GM12801 (cell line): ENCODE data around the gene ST8SIA1.

ENCODE experiments used
- TF ChIP-seq, protein P1 (sequence below): IDR thresholded peaks from one replicate; pipeline ENCODE4 v1.5.1; 2011; ENCODE audit warnings: control low read depth; ENCODE audit not compliant: insufficient read length; ENCODE audit errors: extremely low read depth

Gene ST8SIA1

DNA sequence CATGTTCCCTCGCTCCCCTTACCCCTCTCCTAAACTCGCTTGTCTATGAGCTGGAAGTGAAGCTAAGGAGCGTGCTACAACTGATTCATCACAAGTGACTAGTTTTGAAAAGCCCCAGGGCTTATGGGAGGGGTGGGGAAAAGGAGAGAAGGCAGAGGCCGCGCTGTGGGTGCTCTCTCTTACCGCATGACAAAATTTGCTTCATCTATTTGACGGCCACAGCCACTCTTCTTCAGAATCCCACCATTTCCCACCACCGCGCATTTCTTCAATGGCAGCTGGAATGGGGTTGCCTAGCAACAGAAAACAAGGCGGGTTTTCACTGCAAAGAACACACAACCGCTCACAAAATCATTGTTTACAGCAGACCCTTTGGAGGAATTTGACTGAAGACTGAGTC, 79.4 kb downstream of the ST8SIA1 start:
- TF ChIP-seq, protein P1, sequence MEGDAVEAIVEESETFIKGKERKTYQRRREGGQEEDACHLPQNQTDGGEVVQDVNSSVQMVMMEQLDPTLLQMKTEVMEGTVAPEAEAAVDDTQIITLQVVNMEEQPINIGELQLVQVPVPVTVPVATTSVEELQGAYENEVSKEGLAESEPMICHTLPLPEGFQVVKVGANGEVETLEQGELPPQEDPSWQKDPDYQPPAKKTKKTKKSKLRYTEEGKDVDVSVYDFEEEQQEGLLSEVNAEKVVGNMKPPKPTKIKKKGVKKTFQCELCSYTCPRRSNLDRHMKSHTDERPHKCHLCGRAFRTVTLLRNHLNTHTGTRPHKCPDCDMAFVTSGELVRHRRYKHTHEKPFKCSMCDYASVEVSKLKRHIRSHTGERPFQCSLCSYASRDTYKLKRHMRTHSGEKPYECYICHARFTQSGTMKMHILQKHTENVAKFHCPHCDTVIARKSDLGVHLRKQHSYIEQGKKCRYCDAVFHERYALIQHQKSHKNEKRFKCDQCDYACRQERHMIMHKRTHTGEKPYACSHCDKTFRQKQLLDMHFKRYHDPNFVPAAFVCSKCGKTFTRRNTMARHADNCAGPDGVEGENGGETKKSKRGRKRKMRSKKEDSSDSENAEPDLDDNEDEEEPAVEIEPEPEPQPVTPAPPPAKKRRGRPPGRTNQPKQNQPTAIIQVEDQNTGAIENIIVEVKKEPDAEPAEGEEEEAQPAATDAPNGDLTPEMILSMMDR: no peak

DNA sequence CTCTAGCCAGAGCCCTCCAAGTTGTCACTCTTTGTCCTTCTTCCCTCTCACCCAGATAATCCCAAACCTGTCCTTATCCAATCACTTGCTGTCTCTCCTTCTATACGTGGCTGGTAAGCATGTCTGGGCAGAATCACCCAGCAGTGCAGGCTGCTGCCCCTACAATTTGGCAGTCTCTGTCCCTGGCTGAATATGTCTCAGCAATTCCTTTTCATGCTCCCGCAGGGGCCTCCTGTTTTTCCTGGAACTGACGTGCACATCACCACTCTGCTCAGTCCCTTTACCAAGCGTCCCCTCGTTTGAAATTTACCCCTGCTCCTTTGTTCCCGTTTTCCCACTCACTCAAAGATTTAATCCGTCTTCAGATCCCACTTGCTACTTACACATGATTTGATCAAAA, 80.0 kb downstream of the ST8SIA1 start:
- TF ChIP-seq, protein P1: no peak

DNA sequence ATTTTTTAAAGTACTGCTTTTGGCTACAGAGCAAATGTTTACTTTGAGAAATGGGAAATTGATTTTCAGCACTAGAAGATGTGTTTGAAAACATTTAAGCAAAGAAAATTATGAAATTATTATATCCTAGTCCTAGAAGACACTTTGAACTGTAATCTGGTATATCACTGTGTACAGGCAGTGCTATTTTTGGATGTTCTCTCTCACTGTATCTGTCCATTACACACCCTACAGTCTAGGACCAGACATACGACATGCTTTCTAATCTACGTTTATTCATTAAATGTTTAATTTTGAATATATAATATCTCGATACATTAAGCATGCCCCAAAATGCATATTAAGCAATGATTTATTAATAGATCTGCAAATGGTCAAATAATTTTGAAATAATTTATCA, 82.5 kb downstream of the ST8SIA1 start:
- TF ChIP-seq, protein P1: no peak

DNA sequence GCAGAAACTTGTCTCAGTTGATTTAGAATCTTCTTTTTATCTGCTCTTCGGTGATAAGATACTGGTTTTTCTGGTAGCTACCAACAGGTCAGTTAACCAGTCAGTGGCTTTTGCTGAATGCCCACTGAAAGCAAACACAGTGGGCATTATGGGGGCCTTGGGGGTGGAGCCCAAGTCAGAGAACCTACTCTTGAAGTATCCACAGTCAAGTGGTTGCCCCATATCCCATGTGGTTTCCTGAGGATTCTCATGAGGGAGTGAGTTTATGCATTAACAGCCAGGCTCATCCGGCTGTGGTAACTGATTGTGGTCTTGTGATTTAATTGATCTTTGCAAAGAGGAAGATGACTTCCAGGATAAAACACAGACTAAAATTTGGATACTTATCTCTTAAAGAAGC, 83.7 kb downstream of the ST8SIA1 start:
- TF ChIP-seq, protein P1: no peak

DNA sequence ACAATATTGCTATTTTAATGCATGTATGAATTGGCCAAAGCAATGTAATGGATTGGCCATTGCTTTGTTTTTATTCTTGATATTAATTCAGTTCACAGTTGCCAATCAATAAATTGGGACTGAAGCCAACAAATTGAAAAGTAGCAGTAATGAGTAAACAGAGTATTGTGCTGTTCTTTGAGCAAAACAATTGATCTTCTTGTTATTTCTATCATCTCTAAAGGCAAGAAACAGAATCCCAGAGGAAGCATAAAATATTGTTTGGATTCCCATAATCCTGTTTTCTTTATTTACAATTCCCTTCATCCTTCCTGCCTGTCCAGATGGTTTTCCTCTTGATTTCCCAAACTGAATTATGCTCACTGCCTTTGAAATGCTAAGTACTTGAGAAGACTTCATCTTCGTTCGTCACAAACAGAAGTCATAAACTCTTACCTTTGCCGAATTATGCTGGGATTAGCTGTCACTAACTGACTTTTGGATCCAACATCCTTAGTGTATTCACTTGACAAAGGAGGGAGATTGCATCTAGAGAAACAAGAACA, 85.9 kb downstream of the ST8SIA1 start:
- TF ChIP-seq, protein P1: no peak

DNA sequence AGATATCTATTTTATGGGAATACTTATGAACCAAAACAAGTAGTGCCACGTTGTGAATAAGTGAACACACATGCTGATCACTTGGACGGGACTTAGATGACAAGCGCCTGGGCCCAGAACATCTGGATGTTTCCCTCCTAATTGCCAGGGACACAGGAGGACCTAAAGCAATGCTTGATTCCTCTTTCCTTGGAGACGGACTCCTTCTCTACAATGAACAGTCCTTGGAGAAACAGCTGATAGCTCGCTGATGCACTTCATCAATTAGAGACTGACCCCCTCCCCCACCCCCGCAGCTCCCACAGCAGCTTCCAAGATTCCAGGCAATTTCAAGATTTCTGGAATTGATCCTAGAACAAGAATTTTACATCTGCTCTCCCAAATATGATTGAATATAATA, 86.4 kb downstream of the ST8SIA1 start:
- TF ChIP-seq, protein P1: no peak

DNA sequence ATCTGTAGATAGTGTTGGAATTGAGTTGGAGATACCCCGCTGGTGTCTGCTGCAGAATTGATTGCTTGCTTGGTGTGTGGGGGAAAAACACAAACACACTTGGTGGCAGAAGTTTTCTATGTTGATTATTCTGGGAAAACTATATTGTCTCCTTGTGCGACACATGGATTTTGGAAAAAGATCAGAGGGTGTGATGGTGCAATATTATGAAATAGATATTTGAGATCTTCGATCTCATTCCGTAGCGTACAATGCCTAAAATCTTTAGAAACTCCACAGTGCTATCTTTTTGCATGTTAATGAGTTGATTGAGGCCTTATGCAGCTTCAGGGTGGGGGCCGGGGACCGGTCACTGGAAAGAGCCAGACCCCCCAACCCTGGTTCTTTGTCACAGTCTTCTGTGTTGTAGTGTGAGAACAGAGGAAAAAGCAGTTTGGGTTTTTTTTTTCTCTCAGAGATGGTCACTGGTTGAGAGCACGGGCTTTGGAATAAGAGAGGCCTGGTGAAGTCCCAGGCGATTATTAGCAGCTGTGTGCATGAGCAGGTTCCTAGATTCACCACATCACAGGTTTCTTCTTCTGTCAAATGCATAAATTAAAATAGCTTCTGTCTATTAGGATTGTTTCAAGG, 88.2 kb downstream of the ST8SIA1 start:
- TF ChIP-seq, protein P1: no peak
